LHCN-M2 (cell line): ENCODE data around the gene NCOR2. TPM values are rescaled to one million over a fixed set of nuclear protein-coding genes. Genes with fewer than 3 reads are reported as not detected.

ENCODE experiments used
- DNase-seq: peaks from one replicate; pipeline ENCODE4 v3.0.0-alpha.2; 2012; ENCODE audit warnings: low read depth
- total RNA-seq: library from RNA; depleted of rRNA; stranded (reverse); fragments of >200 nt; gene quantifications from 2 replicates; pipeline ENCODE4 v1.2.3, GENCODE V29; 2014

Gene NCOR2
- total RNA-seq, 1 experiment from 2014 or later = 79.0 TPM

DNA sequence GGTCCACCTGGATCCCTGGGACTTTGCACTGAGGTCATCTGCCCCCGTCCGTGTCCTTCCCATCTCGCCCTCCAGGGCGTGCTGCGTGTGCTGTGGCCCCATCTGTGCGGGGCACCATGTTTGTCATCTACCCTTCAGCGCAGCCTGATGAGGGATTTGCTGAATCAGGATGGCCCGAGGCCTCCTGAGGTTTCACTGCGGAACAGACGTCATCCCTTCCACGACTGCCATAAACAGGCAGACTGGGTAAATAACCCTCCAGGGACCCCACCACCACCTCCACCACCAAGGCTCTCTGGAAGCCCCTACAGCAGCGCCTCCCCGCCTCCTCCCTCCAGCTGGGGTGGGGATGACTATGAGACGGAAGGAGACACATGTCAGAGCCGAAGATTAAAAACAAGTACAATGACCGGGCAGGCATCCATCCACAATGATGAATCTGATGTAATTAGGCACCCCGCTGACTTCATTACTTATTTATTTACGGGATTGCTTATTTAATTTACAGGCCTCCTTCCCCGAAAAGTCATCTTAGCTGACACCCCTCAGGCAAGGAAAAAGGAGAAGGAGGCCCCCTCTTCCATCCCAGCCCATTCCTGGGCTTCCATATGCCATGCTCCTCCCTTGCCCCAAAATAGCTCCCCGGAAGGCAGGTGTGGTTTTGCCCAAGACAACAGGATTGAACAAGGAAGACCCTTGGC lies 39.4 kb downstream of the NCOR2 start:
- no peak for DNase-seq

DNA sequence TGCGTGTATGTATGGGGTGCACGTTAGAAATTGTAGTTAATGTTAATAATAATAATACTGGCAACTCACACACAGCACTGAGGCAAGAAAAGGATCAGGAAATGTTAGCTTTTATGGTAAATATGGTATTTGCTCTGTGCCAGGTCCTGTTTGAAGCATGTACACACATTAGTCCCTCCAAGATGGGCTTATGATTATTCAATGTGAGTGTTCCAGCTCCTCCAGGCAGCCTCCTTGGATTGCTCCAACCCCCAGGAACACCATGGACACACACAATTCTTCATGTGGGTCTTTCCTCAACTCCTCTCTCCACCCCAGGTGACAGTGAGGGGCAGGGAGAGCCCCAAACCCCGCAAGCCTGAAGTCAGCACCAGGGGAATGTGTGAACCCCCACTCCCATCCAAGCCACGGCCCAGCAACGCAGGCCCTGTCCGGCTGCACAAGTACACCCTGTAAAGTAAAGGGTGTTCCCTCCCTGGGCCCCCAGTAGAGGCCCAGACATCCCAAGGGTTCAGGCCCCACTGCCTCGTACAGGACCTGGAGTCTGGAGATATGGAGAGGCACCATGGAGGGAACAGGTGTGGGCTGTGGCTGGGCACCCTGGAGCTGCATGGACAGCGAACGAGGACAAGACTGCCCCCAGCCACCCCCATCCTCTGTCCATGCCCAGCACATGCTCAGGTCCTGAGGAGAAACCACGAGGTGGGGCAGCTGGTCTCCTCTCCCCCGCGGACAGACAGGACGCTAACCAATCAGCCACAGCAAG lies 41.3 kb downstream of the NCOR2 start:
- peak; percentile 50 for DNase-seq

DNA sequence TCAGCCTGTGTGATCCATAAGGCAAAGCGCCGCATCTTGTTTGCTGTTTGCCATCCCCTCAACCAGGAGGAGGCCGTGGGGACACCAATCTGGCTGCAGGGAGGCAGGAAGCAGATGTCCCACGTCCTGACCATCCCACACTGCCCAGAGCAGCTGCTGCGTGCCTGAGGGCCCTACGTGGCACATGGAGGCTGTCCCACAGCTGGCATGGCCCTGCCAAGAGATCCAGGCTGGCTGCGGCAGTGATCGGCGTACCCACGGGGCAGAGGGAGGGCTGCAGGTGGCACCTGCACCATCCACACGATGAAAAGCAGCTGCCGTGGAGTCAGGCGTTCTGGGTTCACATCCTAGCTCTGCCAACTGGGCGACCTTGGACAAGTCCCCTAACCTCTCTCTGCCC lies 42.0 kb downstream of the NCOR2 start:
- peak; percentile 97 for DNase-seq

- peak; percentile 93 for DNase-seq
Observed at GRCh38 chr12:124524231-124524925, 43.0 kb downstream of the NCOR2 start.

- peak; percentile 98 for DNase-seq
Observed at GRCh38 chr12:124523071-124523470, 44.3 kb downstream of the NCOR2 start.

DNA sequence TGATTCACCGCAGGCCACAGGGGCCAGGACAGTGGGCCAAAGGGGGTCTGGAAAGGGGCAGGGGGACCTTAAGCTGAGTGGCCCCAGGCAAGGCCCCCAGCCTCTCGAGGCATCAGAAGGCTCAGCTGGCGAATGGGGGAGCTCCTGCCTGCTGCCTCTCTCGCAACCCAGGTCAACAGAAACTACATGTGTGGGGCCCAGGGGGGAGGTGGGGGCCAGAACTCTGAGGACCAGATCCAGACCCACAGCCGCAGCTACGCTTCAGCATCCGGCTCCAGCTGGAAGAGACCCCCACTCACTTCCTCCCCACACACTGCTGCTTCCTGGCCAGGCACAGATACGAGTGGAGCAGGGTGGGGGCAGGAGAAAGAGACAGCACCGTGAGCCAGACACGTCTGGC lies 46.5 kb downstream of the NCOR2 start:
- no peak for DNase-seq

DNA sequence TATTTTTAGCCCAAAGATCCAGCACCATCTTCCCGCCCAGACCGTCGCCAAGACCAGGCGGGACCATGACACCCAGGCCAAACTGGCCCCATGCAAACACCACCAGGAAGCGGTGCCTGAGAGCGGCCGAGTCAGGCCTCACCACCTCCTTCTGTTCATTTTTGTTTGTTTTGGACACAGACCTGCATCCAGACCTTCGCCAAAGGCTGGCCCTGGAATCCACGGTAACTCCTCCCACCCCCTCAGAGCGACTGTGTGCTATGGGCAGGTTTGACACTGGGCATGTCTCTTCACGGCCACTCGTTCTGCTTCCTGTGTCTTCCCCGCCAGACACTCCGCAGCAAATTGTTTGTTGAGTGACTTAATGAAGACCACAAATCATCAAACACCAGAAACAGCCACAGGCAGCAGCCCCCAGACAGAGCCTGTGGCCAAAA lies 47.1 kb downstream of the NCOR2 start:
- DNase-seq = no peak

- peak; percentile 37 for DNase-seq
Observed at GRCh38 chr12:124519746-124520145, 47.7 kb downstream of the NCOR2 start.

DNA sequence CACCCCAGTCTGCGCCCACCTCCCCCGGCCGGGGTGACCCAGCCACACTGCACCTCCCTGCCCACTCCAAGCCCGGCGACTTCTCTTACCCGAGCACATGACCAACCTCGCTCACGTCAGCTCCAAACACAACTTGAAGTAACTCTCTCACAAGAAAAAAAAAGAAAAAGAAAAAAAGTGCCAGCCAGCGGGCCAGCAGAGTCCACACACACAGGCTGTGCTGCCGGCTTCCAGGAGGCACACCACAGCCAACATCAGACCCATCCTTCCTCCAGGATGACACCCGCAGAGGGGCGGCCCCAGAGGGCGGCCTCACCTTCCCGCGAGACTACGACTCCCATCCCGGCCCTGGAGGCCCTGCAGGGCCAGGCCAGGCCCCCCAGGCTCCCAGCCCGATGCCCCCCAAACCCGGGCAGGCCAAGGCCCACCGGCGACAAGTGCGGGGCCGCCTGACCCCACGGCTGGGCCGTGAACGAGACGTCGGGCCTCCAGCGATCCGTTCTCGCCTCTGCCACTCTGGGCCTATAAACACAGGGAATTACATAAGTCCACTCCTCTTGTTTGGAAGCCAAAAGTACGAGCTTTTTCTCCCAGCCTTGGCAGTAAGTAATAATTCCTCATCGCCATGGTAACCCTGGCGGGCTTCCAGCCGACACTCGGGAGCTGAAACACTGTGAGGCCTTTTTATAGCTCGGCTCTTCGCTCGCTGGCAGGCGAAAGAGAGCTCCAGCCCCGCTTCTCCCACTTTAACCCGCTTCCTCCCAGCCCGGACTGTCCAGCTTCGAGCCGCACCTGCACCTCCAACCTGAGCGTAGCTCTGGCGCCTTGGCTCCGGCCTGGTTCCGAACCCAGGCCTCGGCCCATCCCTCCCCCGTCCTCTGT lies 49.1 kb downstream of the NCOR2 start:
- peak; percentile 97 for DNase-seq
